Femur (tissue), 1 donor: ENCODE results near the gene RARS1.

ENCODE experiments used
- DNase-seq: peaks from one replicate; pipeline ENCODE4 v3.0.0-alpha.2; 2017

The RARS1 gene

GRCh38 chr5:168562279-168562678, 76.0 kb downstream of the RARS1 start:
- DNase-seq, result no peak

- no peak for DNase-seq
These were observed 77.7 kb downstream of the RARS1 start for GRCh38 chr5:168563959-168564358.

GRCh38 chr5:168568738-168569137, 82.5 kb downstream of the RARS1 start:
- no peak for DNase-seq
